HL-60 (cell line): ENCODE measurements around the gene KIDINS220.

Experiments
- DNase-seq, 2 experiments: peaks; one replicate each; pipeline ENCODE4 v3.0.0-alpha.2; 2010 to 2020; ENCODE audit warnings: low read depth in 1 of 2, low spot score in 1 of 2
- H3K27ac ChIP-seq: fragments of 250-450 bp; sonication (Bioruptor Pico); replicated peaks from 2 replicates; pipeline ENCODE4 v1.5.1; 2020; ENCODE audit warnings: mild to moderate bottlenecking, moderate library complexity
- H3K27me3 ChIP-seq: fragments of 250-450 bp; sonication (Bioruptor Pico); 2 replicates; pipeline ENCODE4 v1.5.1; 2021; ENCODE audit warnings: mild to moderate bottlenecking, moderate library complexity; ENCODE audit not compliant: insufficient read depth, poor library complexity, severe bottlenecking
- H3K4me3 ChIP-seq: replicated peaks from 2 replicates; pipeline ENCODE4 v1.5.1; 2011; ENCODE audit warnings: mild to moderate bottlenecking, control low read depth, low read length; ENCODE audit not compliant: insufficient read depth
- GABPA ChIP-seq: IDR thresholded peaks from 2 replicates; pipeline ENCODE4 v1.6.1; 2012; ENCODE audit warnings: low read depth
- POLR2AphosphoS5 ChIP-seq: IDR thresholded peaks from 2 replicates; pipeline ENCODE4 v1.6.1; 2012; ENCODE audit warnings: low read depth
- REST ChIP-seq: IDR thresholded peaks from 2 replicates; pipeline ENCODE4 v1.6.1; 2012; ENCODE audit warnings: low read depth; ENCODE audit not compliant: insufficient replicate concordance
- SPI1 ChIP-seq: IDR thresholded peaks from 2 replicates; pipeline ENCODE4 v1.6.1; 2012; ENCODE audit warnings: low read depth, mild to moderate bottlenecking, borderline replicate concordance
- TF ChIP-seq, protein P1 (sequence below): IDR thresholded peaks from one replicate; pipeline ENCODE4 v1.5.1; 2011; ENCODE audit warnings: low read length, control low read depth, inconsistent platforms; ENCODE audit not compliant: insufficient read depth

The KIDINS220 gene

DNA sequence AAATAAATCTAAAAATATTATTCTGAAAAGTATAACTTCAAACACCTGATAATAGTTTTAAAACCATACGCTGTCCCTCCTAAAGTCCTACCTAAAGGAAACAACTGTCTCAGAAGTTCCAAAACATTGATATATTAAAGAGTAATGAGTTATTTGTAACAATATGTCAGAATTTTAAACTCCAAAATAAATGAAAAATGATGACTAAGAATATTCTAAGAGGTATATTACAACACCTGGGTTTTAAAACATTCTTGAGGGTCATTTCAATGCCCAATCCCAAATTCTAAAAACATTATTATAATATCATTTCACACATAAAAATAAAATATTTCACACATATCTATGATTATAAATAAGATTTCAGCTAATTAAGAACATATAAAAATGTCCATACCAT lies 20.2 kb downstream of the KIDINS220 start:
- Histone ChIP-seq H3K27me3 (no peaks in the 10 kb centered on the region), H3K27ac (no peak overlapping the region), H3K4me3 (no peak overlapping the region)
- TF ChIP-seq, protein P1, sequence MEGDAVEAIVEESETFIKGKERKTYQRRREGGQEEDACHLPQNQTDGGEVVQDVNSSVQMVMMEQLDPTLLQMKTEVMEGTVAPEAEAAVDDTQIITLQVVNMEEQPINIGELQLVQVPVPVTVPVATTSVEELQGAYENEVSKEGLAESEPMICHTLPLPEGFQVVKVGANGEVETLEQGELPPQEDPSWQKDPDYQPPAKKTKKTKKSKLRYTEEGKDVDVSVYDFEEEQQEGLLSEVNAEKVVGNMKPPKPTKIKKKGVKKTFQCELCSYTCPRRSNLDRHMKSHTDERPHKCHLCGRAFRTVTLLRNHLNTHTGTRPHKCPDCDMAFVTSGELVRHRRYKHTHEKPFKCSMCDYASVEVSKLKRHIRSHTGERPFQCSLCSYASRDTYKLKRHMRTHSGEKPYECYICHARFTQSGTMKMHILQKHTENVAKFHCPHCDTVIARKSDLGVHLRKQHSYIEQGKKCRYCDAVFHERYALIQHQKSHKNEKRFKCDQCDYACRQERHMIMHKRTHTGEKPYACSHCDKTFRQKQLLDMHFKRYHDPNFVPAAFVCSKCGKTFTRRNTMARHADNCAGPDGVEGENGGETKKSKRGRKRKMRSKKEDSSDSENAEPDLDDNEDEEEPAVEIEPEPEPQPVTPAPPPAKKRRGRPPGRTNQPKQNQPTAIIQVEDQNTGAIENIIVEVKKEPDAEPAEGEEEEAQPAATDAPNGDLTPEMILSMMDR, result no peak
- no peak for TF ChIP-seq REST
- TF ChIP-seq SPI1, result no peak
- no peak for TF ChIP-seq GABPA
- TF ChIP-seq POLR2AphosphoS5, result no peak
- DNase-seq, result no peak

DNA sequence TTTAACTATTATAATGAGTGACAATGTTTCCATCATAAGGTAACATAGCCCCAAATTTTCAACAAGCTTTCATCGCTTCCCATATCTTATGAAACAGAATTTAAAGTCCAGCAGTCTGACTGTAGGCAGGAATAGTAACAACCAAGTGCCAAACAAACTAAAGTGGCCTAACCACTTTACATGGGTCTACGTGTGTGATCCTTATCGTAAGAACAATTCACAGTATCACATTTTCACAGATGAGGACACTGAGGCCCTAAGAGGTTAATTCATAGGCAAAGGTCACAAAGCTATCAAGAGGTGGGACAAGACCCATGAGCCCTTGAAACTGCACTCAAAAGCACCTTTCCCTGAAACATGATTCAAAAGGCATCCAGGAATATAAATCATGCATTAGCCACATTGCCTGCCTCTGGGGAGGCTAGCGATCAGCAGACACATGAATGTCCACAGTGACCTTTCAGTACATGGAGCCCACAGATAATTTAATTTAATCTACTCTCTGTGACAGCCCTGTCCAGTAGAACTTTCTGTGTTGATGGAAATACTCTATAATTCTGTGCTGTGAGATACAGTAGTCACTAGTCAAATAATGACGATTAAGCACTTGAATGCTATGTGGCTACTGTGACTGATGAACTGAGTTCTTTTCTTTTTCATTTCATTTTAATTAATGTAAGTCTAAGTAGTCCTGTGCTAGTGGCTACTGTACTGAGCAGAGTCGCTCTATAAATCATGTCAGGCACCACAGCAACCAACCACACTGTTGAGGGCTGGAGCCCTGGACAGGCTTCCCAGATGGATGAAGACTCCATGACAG lies 30.3 kb downstream of the KIDINS220 start:
- Histone ChIP-seq H3K27me3 (no peaks in the 10 kb centered on the region), H3K27ac (no peak overlapping the region), H3K4me3 (no peak overlapping the region)
- TF ChIP-seq SPI1 (no peak), GABPA (no peak), REST (no peak), POLR2AphosphoS5 (no peak)
- TF ChIP-seq, protein P1, result no peak
- no peak for DNase-seq

GRCh38 chr2:8805278-8806210 lies 31.9 kb downstream of the KIDINS220 start:
- Histone ChIP-seq H3K4me3 (no peak overlapping the region), H3K27ac (no peak overlapping the region), H3K27me3 (no peaks in the 10 kb centered on the region)
- TF ChIP-seq SPI1, result no peak
- TF ChIP-seq POLR2AphosphoS5, result no peak
- TF ChIP-seq REST, result no peak
- TF ChIP-seq, protein P1, result no peak
- TF ChIP-seq GABPA, result no peak
- DNase-seq, result no peak
